ENCODE measurements around the gene RMI2. TPM values are rescaled to one million over a fixed set of nuclear protein-coding genes. Genes with fewer than 3 reads are reported as not detected.

RMI2 gene
- total and polyA plus RNA-seq, 9 of the 15 experiments (the other 6 are each of a cell fraction or from before 2014, with no cell fraction given), result 8.0 to 43.4 (median 32.5) TPM

DNA sequence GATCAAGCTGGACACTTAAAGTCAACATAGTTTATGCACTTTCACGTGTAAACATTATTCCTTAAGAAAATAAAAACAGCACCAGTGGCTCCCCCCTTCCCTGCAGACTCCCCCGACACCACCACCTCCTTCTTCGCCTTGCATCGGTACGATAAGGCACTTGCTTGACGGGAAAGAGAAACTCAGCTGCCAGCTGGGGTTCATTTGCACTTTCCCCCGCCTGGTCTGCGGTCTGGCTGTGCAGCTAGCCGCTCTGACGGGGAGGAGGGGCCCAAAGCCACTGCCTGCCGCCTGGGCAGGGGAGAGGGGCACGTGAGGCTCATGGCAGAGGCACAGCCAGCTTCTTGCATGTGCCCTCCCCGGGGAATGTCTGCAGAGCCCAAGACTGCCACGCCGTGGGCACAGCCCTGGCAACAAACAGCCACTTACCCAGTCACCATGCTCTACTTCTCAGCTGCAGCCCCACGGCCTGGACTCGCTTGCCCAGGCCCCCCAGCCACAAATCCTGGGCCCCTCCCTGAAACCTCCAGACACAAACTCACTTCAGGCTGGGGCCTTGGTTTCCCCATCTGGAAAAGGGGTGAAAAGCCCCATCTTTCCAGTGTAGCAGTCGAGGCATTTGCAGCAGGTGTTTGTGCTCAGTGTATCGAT, 47.6 kb upstream of the RMI2 start (continued):
- TF ChIP-seq, protein P1, sequence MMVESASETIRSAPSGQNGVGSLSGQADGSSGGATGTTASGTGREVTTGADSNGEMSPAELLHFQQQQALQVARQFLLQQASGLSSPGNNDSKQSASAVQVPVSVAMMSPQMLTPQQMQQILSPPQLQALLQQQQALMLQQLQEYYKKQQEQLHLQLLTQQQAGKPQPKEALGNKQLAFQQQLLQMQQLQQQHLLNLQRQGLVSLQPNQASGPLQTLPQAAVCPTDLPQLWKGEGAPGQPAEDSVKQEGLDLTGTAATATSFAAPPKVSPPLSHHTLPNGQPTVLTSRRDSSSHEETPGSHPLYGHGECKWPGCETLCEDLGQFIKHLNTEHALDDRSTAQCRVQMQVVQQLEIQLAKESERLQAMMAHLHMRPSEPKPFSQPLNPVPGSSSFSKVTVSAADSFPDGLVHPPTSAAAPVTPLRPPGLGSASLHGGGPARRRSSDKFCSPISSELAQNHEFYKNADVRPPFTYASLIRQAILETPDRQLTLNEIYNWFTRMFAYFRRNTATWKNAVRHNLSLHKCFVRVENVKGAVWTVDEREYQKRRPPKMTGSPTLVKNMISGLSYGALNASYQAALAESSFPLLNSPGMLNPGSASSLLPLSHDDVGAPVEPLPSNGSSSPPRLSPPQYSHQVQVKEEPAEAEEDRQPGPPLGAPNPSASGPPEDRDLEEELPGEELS (CRISPR knock-in tag; IDR thresholded peaks at IDR 0.05; ENCODE audit: borderline replicate concordance), result no peak
- TF ChIP-seq PPARD (CRISPR knock-in tag; IDR thresholded peaks at IDR 0.05) (no peak), NCOA4 (IDR thresholded peaks at IDR 0.05; ENCODE audit: partially characterized antibody) (no peak), SIN3B (IDR thresholded peaks at IDR 0.05; ENCODE audit: low read depth) (no peak), MYC (IDR thresholded peaks at IDR 0.05; ENCODE audit: low read depth, low read length) (no peak), MYC (CRISPR knock-in tag; IDR thresholded peaks at IDR 0.05; ENCODE audit: borderline replicate concordance, low read depth) (no peak), SMAD1 (IDR thresholded peaks at IDR 0.05; ENCODE audit: low read depth, low read length, partially characterized antibody) (no peak), ZBTB12 (CRISPR knock-in tag; IDR thresholded peaks at IDR 0.05) (no peak), HCFC1 (IDR thresholded peaks at IDR 0.05; ENCODE audit: low read depth, low read length) (no peak), ZNF699 (CRISPR knock-in tag; IDR thresholded peaks at IDR 0.05; ENCODE audit: insufficient replicate concordance) (no peak), MYNN (IDR thresholded peaks at IDR 0.05) (peak; percentile 46; the same call in 1 of the 2 replicates), MYNN (CRISPR knock-in tag; IDR thresholded peaks at IDR 0.05) (no peak), KDM4B (IDR thresholded peaks at IDR 0.05; ENCODE audit: borderline replicate concordance in 2 of 2, low read depth in 1 of 2) (peak in 1 of 2 experiments; percentile 70; a peak in 1 of 4 replicates), BCLAF1 (IDR thresholded peaks at IDR 0.05; ENCODE audit: borderline replicate concordance in 1 of 2, control insufficient read depth in 1 of 2, low read depth in 2 of 2, low read length in 1 of 2) (no peak), TCF7L2 (IDR thresholded peaks at IDR 0.05; ENCODE audit: low read depth, low read length) (no peak), NRF1 (conservative IDR thresholded peaks at IDR 0.05 in 1 of 2, IDR thresholded peaks at IDR 0.05 in 1 of 2) (no peak), GTF2A2 (tag; IDR thresholded peaks at IDR 0.05) (no peak), HNRNPK (IDR thresholded peaks at IDR 0.05; ENCODE audit: low read depth, low read length, poor library complexity, severe bottlenecking) (no peak), CREBBP (IDR thresholded peaks at IDR 0.05; ENCODE audit: low read depth, low read length) (no peak)
- TF ChIP-seq, protein P2, sequence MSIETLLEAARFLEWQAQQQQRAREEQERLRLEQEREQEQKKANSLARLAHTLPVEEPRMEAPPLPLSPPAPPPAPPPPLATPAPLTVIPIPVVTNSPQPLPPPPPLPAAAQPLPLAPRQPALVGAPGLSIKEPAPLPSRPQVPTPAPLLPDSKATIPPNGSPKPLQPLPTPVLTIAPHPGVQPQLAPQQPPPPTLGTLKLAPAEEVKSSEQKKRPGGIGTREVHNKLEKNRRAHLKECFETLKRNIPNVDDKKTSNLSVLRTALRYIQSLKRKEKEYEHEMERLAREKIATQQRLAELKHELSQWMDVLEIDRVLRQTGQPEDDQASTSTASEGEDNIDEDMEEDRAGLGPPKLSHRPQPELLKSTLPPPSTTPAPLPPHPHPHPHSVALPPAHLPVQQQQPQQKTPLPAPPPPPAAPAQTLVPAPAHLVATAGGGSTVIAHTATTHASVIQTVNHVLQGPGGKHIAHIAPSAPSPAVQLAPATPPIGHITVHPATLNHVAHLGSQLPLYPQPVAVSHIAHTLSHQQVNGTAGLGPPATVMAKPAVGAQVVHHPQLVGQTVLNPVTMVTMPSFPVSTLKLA (conservative IDR thresholded peaks at IDR 0.05), result no peak
